Body of pancreas (tissue), 4 donors: ENCODE measurements around the gene ZNF675. TPM values are rescaled to one million over a fixed set of nuclear protein-coding genes. Genes with fewer than 3 reads are reported as not detected.
"Not testable (repeated sequence)": the region's sequence is repeated elsewhere in the genome, so short reads cannot be mapped to it uniquely, and the experiment has no call there.

Experiments
- ATAC-seq: fragments of 150-250 bp; one replicate; pipeline ENCODE4 v1.9.1; 2016
- DNase-seq, 4 donors: peaks; one replicate each; pipeline ENCODE4 v3.0.0-alpha.2; 2019
- H3K27ac ChIP-seq, 4 donors: fragments of 200-600 bp; sonication (generic); 1 replicate in 3 of 4; 2 replicates in 1 of 4; pipeline versions ENCODE4 v1.5.1 to v1.6.1; 2016 to 2019; ENCODE audit warnings: mild to moderate bottlenecking in 1 of 4, mixed read lengths in 1 of 4, moderate library complexity in 1 of 4
- H3K27me3 ChIP-seq, 2 donors: fragments of 200-600 bp; sonication (generic); one replicate each; pipeline ENCODE4 v1.6.0; 2016; ENCODE audit warnings: mild to moderate bottlenecking in 1 of 2
- H3K36me3 ChIP-seq, 2 donors: fragments of 200-600 bp; sonication (generic); replicated peaks in 1 of 2; 2 replicates each; pipeline ENCODE4 v1.5.1; 2016; ENCODE audit warnings: low read depth in 2 of 2; ENCODE audit not compliant: insufficient read depth in 1 of 2
- H3K4me1 ChIP-seq: fragments of 200-600 bp; sonication (generic); one replicate; pipeline ENCODE4 v1.6.0; 2016
- H3K4me3 ChIP-seq, 2 donors: fragments of 200-600 bp; sonication (generic); 1 replicate in 1 of 2; 2 replicates in 1 of 2; pipeline ENCODE4 v1.5.1; 2016 to 2019
- H3K9me3 ChIP-seq, 3 donors: fragments of 200-600 bp; sonication (generic); 1 replicate in 2 of 3; 2 replicates in 1 of 3; pipeline ENCODE4 v1.5.1; 2016
- POLR2A ChIP-seq, 3 donors: fragments of 450-650 bp; IDR thresholded peaks; one replicate each; pipeline ENCODE4 v1.6.1; 2016; ENCODE audit warnings: antibody characterized with exemption in 3 of 3, mild to moderate bottlenecking in 2 of 3
- WGBS, 2 donors: methylation state at CpG; one replicate each; pipeline ENCODE4 v1.1.5; 2017; 5-methylcytosine and 5-hydroxymethylcytosine counted together
- intact Hi-C: fragments of 100-400 bp; cut with DNase I; formaldehyde crosslinking; loops from one replicate; pipeline ENCODE4 v1.15.1; 2023
- total RNA-seq, 2 donors: library from RNA; depleted of rRNA; stranded (reverse); fragments of >200 nt; gene quantifications; one replicate each; pipeline ENCODE4 v1.1.0, GENCODE V29; 2016
- TF ChIP-seq, protein P1 (sequence below), 7 experiments: fragments of 450-650 bp in 4 of 7; fragments of 200-600 bp in 3 of 7; sonication (generic) in 3 of 7; IDR thresholded peaks; one replicate each; pipeline ENCODE4 v1.5.1; 2016 to 2019; ENCODE audit warnings: antibody characterized with exemption in 7 of 7

Gene ZNF675
- total RNA-seq = 1 to 10 TPM; 3.0 to 6.5 TPM

DNA sequence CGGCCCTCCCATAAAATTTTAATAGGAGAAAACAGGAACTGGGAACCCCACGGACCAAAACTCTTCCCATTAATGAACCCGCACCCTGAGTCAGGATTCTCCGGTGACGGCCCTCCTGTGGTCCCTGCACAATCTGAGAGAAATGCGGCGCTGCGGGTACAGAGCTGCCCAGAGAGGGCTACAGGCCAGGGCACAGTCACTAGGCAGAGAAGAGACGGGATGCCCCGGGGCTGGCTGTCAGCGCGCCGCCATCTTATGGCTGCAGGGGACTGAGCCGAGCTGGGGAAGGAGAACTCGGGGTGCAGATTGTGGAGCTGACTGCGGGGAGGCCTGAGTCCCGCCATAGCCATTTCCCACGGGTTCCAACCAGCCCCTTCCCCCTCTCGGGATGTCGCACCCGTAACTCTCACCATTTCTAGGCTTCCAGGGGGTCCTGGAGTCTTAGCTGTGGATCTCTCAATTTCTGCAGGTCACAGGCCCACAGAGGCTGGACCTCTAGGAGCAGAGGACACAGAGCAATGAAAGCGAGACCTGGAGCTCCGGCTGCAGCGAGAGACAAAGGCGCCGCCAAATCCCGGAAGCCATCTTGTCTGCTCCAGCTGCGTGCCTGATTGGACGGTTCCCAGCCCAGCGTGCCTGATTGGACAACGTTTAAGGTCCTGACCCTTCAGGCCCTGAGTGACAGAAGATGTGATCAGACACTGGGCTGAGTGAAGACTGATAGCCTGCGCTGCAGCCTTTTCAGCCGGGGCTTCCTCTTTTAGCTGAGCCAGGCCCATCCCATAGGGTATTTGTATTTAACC lies at the start of gene ZNF675:
Gene ZNF675 (minus strand): TSS at position 592 of the 803 bp plus-strand sequence. CDS start 179 bp downstream, at position 413.
- intact Hi-C loops = no loop called here
- Histone ChIP-seq H3K9me3 (no peaks in the 10 kb centered on the region), H3K4me3 (peak within 1 kb of the TSS; percentile 61 to 91), H3K27ac (peak within 1 kb of the TSS; percentile 75 to 90 (median 86)), H3K27me3 (no peaks in the 10 kb centered on the region), H3K4me1 (peaks cover 4% of the 10 kb centered on the region), H3K36me3 (no peaks in the 10 kb centered on the region)
- TF ChIP-seq, protein P1, sequence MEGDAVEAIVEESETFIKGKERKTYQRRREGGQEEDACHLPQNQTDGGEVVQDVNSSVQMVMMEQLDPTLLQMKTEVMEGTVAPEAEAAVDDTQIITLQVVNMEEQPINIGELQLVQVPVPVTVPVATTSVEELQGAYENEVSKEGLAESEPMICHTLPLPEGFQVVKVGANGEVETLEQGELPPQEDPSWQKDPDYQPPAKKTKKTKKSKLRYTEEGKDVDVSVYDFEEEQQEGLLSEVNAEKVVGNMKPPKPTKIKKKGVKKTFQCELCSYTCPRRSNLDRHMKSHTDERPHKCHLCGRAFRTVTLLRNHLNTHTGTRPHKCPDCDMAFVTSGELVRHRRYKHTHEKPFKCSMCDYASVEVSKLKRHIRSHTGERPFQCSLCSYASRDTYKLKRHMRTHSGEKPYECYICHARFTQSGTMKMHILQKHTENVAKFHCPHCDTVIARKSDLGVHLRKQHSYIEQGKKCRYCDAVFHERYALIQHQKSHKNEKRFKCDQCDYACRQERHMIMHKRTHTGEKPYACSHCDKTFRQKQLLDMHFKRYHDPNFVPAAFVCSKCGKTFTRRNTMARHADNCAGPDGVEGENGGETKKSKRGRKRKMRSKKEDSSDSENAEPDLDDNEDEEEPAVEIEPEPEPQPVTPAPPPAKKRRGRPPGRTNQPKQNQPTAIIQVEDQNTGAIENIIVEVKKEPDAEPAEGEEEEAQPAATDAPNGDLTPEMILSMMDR (IDR thresholded peaks at IDR 0.05) = peak in 2 of 7 experiments; percentile 4 to 15
- TF ChIP-seq POLR2A (IDR thresholded peaks at IDR 0.05) = peak in 2 of 3 donors; percentile 63 to 75
- DNase-seq (peak; percentile 87 to 94 (median 90)), ATAC-seq (peak; percentile 94)
- 1% methylated on average over 17 to 33 of the region's 33 CpGs for WGBS, 2 donors

DNA sequence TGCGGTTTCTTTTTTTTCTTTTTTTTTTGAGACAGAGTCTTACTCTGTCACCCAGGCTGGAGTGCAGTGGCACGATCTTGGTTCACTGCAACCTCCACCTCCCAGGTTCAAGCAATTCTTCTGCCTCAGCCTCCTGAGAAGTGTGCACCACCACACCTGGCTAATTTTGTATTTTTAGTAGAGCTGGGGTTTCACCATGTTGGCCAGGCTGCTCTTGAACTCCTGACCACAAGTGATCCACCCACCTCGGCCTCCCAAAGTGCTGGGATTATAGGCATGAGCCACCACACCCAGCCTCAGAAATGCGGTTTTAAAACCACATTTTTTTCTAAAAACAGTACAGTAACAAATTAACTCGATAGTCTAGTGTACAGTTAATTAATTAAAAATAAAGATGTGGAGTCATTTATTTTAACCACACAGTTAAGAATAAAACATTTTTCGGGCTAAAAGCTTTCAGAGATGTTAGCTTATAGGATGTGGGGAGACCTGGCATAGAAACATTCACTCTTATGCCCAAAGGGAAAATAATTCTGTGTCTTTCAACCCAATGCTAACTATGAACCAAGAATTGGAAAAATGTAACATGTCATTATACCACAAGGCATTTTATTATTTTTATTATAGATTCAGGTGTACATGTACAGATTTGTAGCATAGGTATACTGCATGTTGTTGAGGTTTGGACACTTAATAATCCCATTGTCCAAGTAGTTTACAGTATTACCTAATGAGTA lies 43.9 kb upstream of the ZNF675 start:
- intact Hi-C loops, H3K36me3 ChIP-seq, ATAC-seq, H3K4me1 ChIP-seq, H3K9me3 ChIP-seq, H3K4me3 ChIP-seq, H3K27me3 ChIP-seq, DNase-seq, H3K27ac ChIP-seq: not testable (repeated sequence)
- WGBS, 2 donors = 69 to 79% methylated on average over 6 of the region's 6 CpGs

DNA sequence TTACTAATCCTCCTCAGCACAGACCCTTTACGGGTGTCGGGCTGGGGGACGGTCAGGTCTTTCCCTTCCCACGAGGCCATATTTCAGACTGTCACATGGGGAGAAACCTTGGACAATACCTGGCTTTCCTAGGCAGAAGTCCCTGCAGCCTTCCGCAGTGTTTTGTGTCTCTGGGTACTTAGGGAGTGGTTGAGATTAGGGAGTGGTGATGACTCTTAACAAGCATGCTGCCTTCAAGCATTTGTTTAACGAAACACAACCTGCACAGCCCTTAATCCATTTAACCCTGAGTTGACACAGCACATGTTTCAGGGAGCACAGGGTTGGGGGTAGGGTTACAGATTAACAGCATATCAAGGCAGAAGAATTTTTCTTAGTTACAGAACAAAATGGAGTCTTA lies 37.1 kb upstream of the ZNF675 start:
- H3K4me1 ChIP-seq, intact Hi-C loops, H3K27ac ChIP-seq, ATAC-seq, H3K27me3 ChIP-seq, DNase-seq, H3K9me3 ChIP-seq, H3K36me3 ChIP-seq, H3K4me3 ChIP-seq: not testable (repeated sequence)
- 0 to 2% methylated on average over 3 to 5 of the region's 6 CpGs for WGBS, 2 donors

DNA sequence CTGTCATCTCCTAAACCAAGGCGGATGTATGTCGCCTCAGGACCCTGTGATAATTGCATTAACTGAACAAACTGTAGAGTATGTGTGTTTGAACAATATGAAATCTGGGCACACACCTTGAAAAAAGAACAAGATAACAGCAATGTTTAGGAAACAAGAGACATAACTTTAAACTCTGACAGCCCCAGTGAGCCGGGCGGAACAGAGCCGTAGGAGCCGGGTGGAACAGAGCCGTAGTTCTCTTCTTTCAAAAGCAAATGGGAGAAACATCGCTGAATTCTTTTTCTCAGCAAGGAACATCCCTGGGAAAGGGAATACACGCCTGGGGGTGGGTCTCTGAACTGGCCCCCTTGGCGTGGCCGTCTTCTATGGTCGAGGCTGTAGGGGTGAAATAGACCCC lies 31.8 kb upstream of the ZNF675 start:
- Histone ChIP-seq H3K27ac (no peak overlapping the region), H3K4me1 (no peaks in the 10 kb centered on the region), H3K9me3 (no peaks in the 10 kb centered on the region), H3K4me3 (no peak overlapping the region), H3K36me3 (no peaks in the 10 kb centered on the region), H3K27me3 (no peaks in the 10 kb centered on the region)
- WGBS, 2 donors = 4 to 6% methylated on average over 12 of the region's 12 CpGs
- ATAC-seq (no peak), DNase-seq (no peak)
- no peak for TF ChIP-seq POLR2A (IDR thresholded peaks at IDR 0.05)
- TF ChIP-seq, protein P1 (IDR thresholded peaks at IDR 0.05) = no peak
- intact Hi-C loops = no loop called here

DNA sequence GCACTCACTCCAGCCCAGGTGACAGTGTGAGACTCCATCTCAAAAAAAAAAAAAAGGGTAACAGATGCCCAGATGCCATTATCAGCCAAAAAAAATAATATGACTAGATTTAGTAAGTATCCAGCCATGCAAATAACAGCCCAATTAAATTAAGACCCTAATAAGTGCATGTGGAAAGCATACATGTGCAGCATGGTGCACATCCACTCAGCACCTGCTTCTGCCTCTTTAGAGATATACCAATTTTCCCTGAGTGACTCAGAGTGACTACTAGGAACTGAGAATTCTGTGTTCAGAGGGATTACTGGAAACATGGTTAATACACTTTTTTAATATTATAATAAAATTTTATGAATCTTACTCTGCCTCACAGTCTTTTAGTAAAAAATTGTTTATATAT lies 29.8 kb upstream of the ZNF675 start:
- Histone ChIP-seq H3K27ac (no peak overlapping the region), H3K9me3 (no peaks in the 10 kb centered on the region), H3K4me1 (no peaks in the 10 kb centered on the region), H3K36me3 (no peaks in the 10 kb centered on the region), H3K4me3 (no peak overlapping the region), H3K27me3 (no peaks in the 10 kb centered on the region)
- DNase-seq = no peak
- no peak for ATAC-seq
- TF ChIP-seq POLR2A (IDR thresholded peaks at IDR 0.05) = no peak
- TF ChIP-seq, protein P1 (IDR thresholded peaks at IDR 0.05) = no peak
- intact Hi-C loops = no loop called here
